Smooth muscle cell of the brain vasculature (primary cell): ENCODE results near the gene CNPY4.

Source experiments
- DNase-seq: peaks from one replicate; pipeline ENCODE4 v3.0.0-alpha.2; 2012; ENCODE audit warnings: low read depth, low spot score

CNPY4 gene

DNA sequence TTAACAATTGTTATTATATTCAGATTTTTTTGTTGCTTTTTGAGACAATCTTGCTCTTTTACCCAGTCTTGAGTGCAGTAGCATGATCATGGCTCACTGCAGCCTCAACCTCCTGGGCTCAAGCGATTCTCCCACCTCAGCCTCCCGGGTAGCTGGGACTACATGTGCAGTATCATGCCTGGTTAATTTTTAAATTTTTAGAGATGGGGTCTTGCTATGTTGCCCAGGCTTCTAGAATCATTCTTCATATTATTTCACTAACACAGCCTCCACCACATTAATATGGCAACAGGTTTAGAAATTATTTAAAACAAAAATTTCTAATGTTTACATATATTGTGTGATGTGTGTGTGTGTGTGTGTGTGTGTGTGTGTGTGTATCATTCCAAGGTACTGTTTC, 27.8 kb downstream of the CNPY4 start:
- no peak for DNase-seq

- no peak for DNase-seq
Observed at GRCh38 chr7:100148225-100148558, 28.8 kb downstream of the CNPY4 start.

GRCh38 chr7:100148559-100149328, 29.3 kb downstream of the CNPY4 start, which contains the start of gene LAMTOR4:
Gene LAMTOR4 (plus strand): TSS chr7:100148918. CDS start chr7:100148973, 55 bp downstream.
- DNase-seq: peak; percentile 97

DNA sequence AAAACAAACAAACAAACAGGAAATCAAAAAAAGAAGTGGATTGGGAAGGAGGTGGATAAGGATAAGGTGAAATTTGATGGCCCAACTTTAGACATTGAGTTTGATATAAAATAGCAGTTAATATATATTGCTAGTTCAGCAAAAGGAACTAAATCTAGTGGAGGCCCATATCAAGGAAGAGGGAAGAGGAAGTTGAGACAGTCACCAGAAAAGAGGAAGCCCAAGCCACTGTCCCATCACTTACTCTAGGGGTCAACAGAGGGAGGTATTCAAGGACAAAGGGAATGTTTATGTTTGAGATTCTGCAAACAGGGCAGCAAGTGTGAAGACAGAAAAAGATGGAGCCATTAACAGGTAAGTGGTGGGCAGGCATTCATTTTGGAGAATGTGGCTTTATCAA, 33.0 kb downstream of the CNPY4 start:
- no peak for DNase-seq

DNA sequence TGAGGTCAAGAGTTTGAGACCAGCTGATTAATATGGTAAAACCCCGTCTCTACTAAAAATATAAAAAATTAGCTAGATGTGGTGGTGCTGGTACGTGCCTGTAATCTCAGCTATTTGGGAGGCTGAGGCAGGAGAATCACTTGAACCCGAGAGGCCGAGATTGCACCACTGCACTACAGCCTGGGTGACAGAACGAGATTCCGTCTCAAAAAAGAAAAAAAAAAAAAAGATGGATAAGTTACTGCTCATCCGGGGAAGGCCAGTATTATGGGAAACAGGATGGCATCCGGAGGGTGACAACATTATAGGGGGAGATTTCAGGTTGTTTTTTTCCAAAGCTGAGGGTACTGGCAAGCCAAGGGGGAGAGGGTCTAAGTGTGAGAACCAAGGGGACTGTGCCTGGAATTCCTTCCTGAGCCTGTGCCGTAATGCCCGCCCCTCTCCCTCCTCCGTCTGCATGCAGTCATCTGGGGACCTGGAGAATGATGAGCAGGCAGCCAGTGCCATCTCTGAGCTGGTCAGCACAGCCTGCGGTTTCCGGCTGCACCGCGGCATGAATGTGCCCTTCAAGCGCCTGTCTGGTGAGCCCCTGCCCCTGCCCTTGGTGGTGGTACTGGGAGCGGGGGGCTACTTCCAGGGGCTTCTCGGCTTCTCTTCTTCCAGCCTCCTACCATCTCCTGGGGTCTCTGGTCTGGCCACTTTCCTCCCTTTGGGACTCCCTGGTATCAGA, 33.7 kb downstream of the CNPY4 start:
- DNase-seq: no peak

DNA sequence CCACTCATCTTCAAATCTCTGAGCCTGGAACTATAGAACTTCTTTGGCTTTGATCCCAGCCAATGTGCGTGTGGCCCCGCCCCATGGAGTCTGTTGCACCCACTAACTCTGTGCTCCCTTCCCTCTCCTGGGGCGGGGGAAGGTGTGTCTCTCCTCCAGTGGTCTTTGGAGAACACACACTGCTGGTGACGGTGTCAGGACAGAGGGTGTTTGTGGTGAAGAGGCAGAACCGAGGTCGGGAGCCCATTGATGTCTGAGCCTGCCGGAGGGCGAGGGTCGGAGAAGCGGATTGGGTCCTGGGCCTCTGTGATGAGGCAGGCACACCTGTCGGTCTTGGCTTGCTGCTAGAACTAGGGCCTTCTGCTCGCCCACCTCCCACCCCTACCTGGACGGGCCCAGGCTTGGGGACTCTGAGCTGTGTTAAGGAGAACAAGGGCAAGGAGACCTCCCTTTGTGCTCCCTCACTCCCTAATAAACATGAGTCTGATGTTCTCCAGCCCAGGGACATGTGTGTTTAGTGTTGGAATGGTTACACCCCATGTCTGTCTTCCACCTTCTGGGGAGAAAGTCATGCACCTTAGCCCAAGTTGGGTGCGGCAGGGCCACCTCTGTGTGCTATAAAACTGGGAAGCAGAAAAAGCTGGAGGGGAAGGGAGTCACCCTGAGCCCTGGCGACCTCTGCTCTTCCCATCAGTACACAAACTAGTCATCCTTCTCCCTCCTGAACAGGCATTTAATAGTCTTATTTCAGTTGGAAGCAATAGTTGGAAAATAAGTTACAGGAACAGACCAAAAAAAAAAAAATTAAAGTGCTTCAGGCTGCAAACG, 34.5 kb downstream of the CNPY4 start:
- DNase-seq: no peak

- no peak for DNase-seq
Observed at GRCh38 chr7:100154651-100155491, 35.4 kb downstream of the CNPY4 start.

- DNase-seq: no peak
Observed at GRCh38 chr7:100155553-100156317, 36.3 kb downstream of the CNPY4 start.

- DNase-seq: no peak
Observed at GRCh38 chr7:100156331-100157068, 37.1 kb downstream of the CNPY4 start.

DNA sequence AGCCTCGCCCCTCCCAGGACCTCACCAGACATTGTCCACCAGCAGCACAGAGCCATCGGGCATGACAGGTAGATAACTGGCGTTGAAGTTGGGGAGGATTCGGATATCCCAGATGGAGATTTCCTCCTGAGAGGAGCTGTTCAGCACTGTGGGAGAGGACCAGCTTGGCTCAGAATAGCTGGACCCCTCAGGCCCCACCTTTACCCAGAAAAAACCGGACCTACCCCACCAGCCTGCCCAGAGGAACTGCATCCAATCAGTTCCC, 37.6 kb downstream of the CNPY4 start:
- DNase-seq: no peak

DNA sequence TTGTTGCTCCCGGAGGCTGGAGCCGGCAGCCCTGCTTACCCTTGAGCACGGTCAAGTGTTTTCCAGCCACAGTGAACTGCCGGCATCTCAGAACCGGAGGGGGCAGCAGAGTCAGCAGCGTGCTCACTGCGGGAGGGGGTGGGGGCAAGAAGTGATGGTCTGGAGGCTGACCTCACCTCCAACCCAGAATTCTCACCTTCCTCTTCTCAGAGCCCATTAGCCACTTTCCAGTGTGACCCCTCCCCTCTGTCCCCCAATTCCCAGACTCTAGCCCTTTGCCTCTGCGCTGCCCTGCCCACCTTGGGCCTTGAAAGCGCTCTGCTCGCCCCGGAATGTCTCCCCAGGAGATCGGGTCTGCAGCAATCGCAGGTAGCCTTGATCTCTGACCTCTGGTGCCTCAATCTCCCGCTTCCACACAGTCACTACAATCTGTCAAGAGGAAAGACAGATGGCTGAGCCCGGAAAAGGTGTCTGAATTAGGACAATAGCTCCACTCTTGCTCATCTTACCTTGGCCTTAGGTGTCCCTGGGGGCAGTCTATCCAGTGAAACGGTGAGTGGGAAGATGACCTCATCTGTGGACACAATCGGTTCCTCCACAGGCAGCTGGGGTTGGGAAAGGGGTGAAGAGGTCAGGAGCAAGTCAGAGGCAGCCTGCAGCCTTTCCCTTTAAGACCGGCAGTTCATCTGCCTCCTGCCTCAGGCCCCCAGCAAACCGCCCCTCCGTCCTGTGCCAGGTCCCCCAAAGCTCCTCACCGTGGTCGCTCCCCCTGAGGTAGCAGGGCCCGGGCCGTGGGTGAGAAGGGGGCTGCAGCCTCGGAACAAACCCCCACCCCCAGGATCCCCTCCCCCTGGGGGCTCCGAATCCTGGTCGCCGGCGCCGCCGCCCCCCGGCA, 38.1 kb downstream of the CNPY4 start:
- no peak for DNase-seq

GRCh38 chr7:100158229-100159098, 39.0 kb downstream of the CNPY4 start, which contains the start of gene TRAPPC14:
Gene TRAPPC14 (minus strand): TSS chr7:100158723. CDS start chr7:100158499, 224 bp downstream.
- DNase-seq: peak; percentile 57

DNA sequence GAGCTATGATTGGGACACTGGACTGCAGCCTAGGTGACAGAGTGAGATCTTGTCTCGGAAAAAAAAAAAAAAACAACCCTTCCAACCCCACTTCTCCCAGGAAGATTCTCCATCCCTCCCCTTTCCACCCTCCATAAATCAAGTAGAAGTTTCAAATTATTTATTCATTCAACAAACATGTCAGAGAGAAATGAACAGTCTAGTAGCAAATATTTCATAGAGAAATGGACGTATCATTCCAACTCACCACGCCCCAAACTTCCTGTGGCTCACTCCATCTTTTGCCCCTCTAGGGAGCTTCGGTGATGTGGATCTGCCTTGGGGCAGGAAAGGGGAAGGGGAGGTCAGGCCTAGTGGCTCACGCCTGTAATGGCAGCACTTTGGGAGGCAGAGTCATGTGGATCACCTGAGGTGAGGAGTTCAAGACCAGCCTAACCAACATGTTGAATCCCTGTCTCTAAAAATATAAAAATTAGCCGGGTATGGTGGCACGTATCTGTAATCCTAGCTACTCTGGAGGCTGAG, 39.7 kb downstream of the CNPY4 start:
- DNase-seq: no peak

DNA sequence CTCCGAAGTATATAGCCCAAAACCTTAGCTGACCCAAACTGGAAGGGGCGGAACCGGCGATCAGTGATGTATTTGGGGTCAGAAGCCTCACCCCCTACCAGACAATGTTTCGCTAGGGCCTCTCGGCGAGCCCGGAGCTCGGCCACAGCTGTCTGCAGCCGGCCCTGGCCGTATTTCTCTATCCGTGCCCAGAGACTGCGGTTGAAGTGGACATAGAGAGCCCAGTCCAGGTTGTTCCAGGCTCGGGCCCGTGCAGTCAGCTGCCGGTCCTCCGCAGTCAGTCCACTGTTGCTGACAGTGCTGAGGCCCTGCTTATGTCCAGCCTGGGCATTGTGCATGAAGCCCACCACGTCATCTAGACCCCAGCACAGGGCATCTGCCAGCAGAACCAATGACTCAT, 40.6 kb downstream of the CNPY4 start:
- no peak for DNase-seq

DNA sequence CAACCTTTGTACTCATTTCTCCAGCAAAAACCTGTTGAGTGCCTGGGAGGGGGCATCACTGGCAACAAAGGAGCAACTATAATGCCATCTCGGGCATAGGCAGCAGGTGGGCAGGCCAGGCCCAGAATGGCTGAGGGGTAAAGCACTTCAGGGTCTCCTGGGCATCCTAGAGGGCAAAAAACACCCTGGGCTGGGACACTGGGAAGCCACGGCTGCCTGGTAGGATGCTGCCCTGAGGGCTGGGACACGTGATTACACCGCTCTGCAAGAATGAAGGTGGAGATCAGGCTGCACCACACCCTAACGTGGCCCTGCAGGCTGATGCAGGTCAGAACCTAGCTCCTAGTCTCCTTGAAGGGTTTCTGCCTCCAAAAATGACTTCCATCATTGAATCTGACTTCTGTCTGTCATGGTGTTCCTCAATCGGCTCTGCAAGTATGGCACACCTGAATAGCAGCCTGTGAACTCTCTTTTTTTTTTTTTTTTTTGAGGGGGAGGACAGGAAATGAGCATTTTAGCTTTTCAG, 43.6 kb downstream of the CNPY4 start:
- no peak for DNase-seq

DNA sequence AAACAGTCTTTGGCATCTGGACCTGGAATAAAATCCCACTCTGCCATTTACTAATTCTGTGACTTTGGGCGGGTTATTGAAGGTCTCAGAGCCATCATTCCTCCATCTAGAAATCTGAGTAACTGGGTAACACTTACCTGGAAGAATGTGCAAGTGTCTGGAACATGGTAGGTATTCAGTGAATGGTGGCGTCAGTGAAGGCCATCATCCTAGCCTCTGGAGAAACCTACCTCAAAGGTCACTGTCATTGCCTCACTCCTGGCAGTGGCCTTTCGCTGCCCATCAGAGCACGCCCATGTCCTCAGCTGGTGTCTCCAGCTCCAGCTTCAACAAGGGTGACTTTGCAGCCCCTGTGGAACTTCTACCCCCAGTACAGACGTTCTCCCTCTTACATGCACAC, 44.4 kb downstream of the CNPY4 start:
- DNase-seq: no peak

DNA sequence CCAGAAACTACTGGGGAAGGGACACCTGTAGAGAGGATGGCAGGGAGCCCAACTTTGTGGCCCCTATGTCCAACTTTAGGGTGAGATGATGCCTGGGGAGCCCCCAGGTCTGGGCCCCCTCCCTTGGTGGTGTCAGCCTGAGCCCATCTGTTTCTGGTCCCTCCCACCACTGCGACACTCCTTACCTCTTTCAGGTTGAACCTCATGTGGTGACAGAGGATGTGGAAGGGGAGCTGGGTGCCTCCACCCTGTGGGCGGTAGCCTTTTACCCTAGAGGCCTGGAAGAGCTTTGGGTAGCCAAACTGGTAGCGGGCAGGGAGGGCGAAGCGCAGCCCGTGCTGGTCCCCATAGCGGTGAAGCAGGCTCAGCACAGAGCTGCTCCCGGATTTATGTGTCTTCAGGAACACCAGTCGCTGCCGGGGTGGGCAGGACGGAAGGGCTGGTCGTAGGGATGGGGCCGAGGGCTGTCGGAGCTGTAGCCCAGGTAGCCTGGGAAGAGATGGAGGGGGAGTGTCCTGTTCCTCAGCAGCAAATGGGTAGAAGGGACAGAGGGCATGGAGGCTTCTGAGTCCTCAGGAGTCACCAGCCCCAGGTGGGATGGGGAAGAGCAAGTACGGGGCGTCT, 47.0 kb downstream of the CNPY4 start:
- no peak for DNase-seq
